GM19324 (cell line): ENCODE data around the gene NEUROD6.

Source experiments
- ATAC-seq: cut with Tn5 transposase; IDR thresholded peaks from one replicate; pipeline ENCODE4 v1.9.1; 2021; ENCODE audit warnings: mild to moderate bottlenecking, moderate library complexity; ENCODE audit not compliant: unreplicated experiment, low FRiP score

The NEUROD6 gene

GRCh38 chr7:31335161-31335856 is 5.2 kb downstream of the NEUROD6 start:
- ATAC-seq: no peak

GRCh38 chr7:31333291-31333690 is 7.2 kb downstream of the NEUROD6 start:
- ATAC-seq: no peak

- no peak for ATAC-seq
These were observed 13.5 kb downstream of the NEUROD6 start for GRCh38 chr7:31327071-31327470.

- no peak for ATAC-seq
These were observed 14.1 kb downstream of the NEUROD6 start for GRCh38 chr7:31326416-31326815.

GRCh38 chr7:31323101-31323500 is 17.4 kb downstream of the NEUROD6 start:
- ATAC-seq: no peak

GRCh38 chr7:31320675-31321074 is 19.9 kb downstream of the NEUROD6 start:
- no peak for ATAC-seq

GRCh38 chr7:31318313-31318712 is 22.2 kb downstream of the NEUROD6 start:
- no peak for ATAC-seq

GRCh38 chr7:31316876-31317275 is 23.6 kb downstream of the NEUROD6 start:
- ATAC-seq: no peak

GRCh38 chr7:31315758-31316157 is 24.8 kb downstream of the NEUROD6 start:
- no peak for ATAC-seq

- no peak for ATAC-seq
These were observed 25.7 kb downstream of the NEUROD6 start for GRCh38 chr7:31314781-31315180.

GRCh38 chr7:31312889-31313288 is 27.6 kb downstream of the NEUROD6 start:
- no peak for ATAC-seq

GRCh38 chr7:31311552-31311951 is 29.0 kb downstream of the NEUROD6 start:
- ATAC-seq: no peak

- no peak for ATAC-seq
These were observed 30.1 kb downstream of the NEUROD6 start for GRCh38 chr7:31310321-31310935.

GRCh38 chr7:31309407-31309806 is 31.1 kb downstream of the NEUROD6 start:
- no peak for ATAC-seq

- ATAC-seq: no peak
These were observed 31.9 kb downstream of the NEUROD6 start for GRCh38 chr7:31308652-31309051.

GRCh38 chr7:31307972-31308371 is 32.6 kb downstream of the NEUROD6 start:
- no peak for ATAC-seq

- ATAC-seq: no peak
These were observed 35.3 kb downstream of the NEUROD6 start for GRCh38 chr7:31305260-31305659.

GRCh38 chr7:31304446-31304845 is 36.1 kb downstream of the NEUROD6 start:
- no peak for ATAC-seq

- ATAC-seq: no peak
These were observed 38.2 kb downstream of the NEUROD6 start for GRCh38 chr7:31302356-31302755.

GRCh38 chr7:31299336-31299735 is 41.2 kb downstream of the NEUROD6 start:
- ATAC-seq: no peak

GRCh38 chr7:31290601-31291000 is 49.9 kb downstream of the NEUROD6 start:
- ATAC-seq: no peak
